GM18861 (cell line): Measurements from ENCODE around the gene LAPTM5.

Experiments
- ATAC-seq: cut with Tn5 transposase; IDR thresholded peaks from one replicate; pipeline ENCODE4 v1.9.1; 2021; ENCODE audit not compliant: unreplicated experiment

Gene LAPTM5

GRCh38 chr1:30758121-30758688 lies 631 bp upstream of the LAPTM5 start:
- no peak for ATAC-seq

GRCh38 chr1:30756545-30757351 lies 826 bp downstream of the LAPTM5 start:
- ATAC-seq = no peak

DNA sequence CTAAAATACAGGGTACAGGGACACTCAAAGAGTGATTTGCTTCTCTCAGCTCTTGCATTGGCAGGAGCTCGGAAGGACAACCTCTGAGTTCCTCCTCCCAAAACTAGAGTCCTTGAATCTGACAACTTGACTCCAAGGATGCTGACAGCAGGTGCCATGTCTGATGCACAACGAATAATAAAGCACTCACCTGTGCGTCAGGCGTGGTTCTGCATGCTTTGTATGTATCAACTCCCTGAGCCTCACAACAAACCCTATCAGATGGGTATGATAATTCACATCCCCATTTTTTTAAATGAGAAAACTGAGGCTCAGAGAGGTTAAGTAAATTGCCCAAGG lies 1.4 kb downstream of the LAPTM5 start:
- ATAC-seq = no peak

GRCh38 chr1:30755746-30756145 lies 1.8 kb downstream of the LAPTM5 start:
- no peak for ATAC-seq

GRCh38 chr1:30755334-30755733 lies 2.2 kb downstream of the LAPTM5 start:
- ATAC-seq = no peak

DNA sequence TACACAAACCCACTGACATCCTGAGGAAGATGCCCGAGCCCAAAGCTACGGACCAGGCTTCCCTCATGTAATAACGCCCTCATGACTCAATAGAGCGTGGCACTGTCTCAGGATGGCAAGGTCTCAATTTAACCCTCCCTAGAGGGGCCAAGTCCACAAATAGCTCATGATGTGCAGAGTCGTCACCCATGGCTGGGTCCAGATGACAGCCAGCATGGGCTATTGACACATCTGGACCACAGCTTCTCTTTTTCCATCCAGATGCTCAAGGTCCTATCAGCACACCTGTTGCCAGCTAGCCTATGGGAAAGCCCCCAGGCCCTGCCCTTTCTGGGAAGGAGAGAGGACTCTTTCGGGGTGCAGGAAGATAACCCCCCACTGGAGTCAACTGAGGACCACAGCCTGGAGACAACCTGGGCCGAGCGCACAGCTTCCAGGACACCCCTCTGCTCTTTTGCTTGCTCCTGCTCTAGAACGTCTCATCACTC lies 2.8 kb downstream of the LAPTM5 start:
- peak; percentile 38 for ATAC-seq

DNA sequence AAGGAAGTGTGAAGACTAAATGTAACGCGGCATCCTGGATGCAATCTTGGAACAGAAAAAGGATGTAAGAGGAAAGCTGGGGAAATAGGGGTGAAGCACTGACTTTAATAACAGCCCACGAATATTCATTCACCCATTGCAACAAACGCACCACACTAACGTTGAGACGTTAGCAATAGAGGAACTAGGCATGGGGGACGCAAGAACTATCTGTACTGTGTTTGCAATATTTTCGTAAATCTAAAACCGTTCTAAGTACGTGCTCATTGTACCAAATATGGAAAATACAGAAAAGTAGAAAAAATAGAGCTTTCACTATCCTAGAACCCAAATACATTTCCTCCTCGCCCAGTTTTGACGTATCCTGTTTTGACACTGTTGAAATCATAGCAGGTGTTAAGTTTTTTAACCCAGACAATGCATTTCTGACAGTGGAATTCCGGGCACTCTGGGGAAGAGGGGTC lies 3.9 kb downstream of the LAPTM5 start:
- no peak for ATAC-seq

GRCh38 chr1:30753118-30753517 lies 4.5 kb downstream of the LAPTM5 start:
- ATAC-seq = no peak

- no peak for ATAC-seq
Observed at GRCh38 chr1:30752651-30752908, 5.0 kb downstream of the LAPTM5 start.

DNA sequence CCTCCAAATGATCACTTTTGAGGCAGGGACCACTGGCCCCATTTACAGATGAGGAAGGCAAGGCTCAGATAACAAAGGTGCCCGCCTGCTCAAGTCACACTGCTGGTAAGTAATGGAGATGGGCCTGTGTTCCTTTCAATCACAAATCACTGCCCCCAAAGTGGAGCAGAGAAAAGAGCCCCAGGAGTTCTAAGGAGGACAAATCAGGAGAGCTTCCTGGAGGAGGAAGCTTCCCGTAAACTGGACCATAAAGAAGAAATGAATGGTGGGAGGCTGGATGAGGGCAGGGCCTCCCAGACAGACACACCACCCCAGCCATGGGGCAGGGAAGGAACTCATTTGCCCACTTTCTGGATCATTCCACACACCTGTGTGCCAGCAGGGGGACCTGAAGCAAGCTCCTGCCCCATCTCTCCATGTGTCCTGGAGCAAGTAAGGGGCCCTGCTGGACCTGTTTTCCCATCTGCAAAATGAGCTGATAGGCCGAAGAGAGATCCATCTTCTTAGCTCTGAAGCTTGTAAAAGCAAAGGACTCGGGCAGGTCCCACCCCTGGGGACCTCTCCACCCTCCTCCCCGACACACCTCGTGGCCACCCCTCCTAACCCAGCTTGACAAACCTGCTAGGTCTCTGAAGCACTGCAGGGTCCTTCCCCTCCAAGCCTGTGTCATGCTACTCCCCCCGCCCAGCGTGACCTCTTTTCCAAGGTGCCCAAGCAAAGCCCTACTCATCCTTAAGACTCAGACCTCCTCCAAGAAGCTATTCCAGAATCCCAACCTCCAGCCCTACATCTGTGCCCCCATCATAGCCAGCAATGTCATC lies 5.5 kb downstream of the LAPTM5 start:
- ATAC-seq = no peak

DNA sequence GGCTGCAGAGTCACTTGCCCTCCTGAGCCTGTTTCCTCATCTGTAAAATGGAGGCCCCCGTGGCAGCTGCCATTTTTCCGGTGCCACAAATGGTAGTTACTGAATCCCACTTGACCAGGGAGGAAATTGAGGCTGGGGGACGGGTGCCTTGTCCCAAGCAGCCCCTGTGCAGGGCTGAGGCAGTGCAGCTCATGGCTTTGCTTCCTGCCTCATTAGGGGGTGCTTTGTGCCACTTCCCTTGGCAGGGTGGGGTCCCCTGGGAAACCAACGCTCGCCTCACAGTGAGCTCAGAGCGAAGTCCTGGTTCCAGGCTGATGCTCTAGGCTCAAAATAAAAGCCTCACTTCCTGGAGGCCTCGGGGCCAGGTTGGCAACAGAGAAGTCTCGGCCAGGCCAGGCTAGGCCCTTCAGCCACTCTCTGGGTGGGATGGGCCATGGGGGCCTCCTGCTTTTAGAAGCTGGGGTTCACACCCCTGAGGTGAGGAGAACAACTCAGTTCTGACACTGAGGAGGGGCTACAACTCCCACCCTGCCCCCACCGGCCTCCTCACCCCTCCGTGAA lies 6.8 kb downstream of the LAPTM5 start:
- ATAC-seq = peak; percentile 25

DNA sequence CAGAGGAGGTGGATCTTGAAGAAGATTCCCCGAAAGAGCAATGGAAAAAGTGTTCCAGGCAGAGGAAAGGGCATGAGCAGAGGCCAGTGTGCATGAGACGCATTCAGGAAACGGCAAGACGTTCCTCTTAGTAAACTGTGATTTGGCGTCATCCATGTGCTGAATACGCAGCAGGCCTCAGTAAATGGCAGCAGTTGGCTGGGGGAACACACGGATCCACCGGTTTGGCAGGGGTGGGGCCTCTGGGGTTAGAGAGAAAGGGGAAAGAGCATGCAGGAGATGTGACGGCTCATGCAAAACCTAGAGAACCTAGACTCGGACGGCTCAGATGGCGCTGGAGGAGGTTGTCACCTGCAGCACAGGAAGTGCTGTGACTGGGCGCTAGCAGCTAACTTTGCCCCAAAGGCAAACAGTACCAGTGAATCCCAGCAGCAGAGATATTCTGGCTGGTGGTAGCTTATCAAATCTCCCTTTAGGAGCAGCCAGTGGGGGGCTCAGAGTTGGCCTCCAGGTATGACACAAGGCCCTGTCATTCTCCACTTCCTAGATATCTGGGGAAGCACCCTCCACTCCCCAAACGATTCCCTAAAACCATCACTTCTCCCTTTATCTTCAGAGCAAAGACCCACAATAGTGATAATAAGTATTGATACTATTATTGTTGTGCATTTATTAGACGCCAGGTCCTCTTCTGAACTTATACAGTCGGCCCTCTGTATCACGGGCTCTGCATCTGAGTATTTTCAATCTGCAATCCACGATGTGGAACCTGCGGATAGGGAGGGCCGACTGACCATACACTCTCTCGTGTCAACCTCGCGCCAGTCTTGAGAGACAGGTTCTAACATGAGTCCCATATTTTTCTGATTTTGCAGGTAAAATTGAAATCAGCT lies 7.6 kb downstream of the LAPTM5 start:
- ATAC-seq = no peak

- ATAC-seq = no peak
Observed at GRCh38 chr1:30748699-30749401, 8.7 kb downstream of the LAPTM5 start.

GRCh38 chr1:30748098-30748698 lies 9.4 kb downstream of the LAPTM5 start:
- no peak for ATAC-seq

DNA sequence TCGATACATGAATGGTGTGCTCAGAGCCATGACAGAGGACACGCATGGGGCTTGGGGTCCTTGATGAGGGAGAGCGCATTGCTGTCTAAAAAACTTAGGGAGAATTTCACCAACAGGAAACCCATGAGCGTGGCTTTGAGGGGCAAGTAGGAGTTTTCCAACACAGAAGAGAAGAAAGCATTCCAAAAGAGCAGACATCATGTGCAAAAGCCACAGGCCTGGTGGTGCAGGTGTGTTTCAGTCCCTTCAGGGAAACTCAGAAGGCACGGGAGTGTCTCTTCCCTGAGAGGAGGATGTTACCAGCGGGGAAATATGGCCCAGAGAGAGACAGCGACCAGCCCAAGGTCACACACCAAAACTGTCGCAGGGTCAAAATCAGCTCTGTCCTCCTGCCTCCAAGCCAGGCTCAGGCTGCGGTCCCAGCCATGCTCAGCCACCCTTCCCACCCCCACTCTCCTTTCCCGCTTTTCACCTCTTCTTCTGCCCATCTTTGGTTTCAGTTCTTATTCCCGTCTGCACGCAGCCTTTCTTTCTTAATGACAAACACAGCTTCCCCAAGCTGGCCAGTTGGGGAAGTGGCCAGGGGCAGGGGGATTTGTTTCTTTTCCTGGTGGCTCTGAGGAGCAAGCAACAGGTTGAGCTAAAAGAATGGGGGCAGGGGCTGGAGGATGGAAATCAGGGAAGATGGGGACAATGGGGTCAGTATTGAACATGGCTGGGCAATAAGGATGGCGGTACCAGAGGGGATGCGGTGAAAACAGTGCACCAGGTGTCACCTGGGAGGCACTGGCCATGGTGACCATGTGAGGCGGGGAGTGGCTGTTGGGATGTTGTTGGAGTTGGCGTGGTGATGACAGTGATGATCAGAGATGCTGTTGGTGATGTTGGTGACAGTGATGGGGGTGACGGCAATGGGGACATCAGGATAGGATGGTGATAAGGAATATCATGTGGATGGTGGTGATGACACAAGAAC lies 10.3 kb downstream of the LAPTM5 start:
- ATAC-seq = no peak

GRCh38 chr1:30746212-30747032 lies 11.2 kb downstream of the LAPTM5 start:
- no peak for ATAC-seq

- no peak for ATAC-seq
Observed at GRCh38 chr1:30745834-30746208, 11.8 kb downstream of the LAPTM5 start.
